GM23248 (cell line): ENCODE data around the gene GPR83. TPM values are rescaled to one million over a fixed set of nuclear protein-coding genes. Genes with fewer than 3 reads are reported as not detected.

Experiments used
- DNase-seq: peaks from one replicate; pipeline ENCODE4 v3.0.0-alpha.2; 2015
- H2AFZ ChIP-seq: fragments of 200-600 bp; sonication (generic); 2 replicates; pipeline ENCODE4 v1.6.1; 2016; ENCODE audit warnings: antibody characterized with exemption
- H3F3A ChIP-seq: fragments of 200-600 bp; sonication (generic); 2 replicates; pipeline ENCODE4 v1.6.1; 2016; ENCODE audit warnings: mild to moderate bottlenecking, antibody characterized with exemption, mixed run types; ENCODE audit not compliant: insufficient read depth
- H3K27ac ChIP-seq: fragments of 200-600 bp; sonication (generic); 2 replicates; pipeline ENCODE4 v1.5.1; 2016; ENCODE audit warnings: mild to moderate bottlenecking
- H3K27me3 ChIP-seq: fragments of 200-600 bp; sonication (generic); replicated peaks from 2 replicates; pipeline ENCODE4 v1.6.1; 2016; ENCODE audit warnings: mild to moderate bottlenecking; ENCODE audit not compliant: insufficient read depth
- H3K36me3 ChIP-seq: fragments of 200-600 bp; sonication (generic); 2 replicates; pipeline ENCODE4 v1.6.1; 2016; ENCODE audit warnings: low read depth, mild to moderate bottlenecking
- H3K4me1 ChIP-seq: fragments of 200-600 bp; sonication (generic); 2 replicates; pipeline ENCODE4 v1.6.1; 2016; ENCODE audit warnings: mild to moderate bottlenecking; ENCODE audit not compliant: insufficient read depth
- H3K4me2 ChIP-seq: fragments of 200-600 bp; sonication (generic); one replicate; pipeline ENCODE4 v1.6.1; 2016; ENCODE audit warnings: mild to moderate bottlenecking; ENCODE audit not compliant: unreplicated experiment
- H3K4me3 ChIP-seq: fragments of 200-600 bp; sonication (generic); 2 replicates; pipeline ENCODE4 v1.5.1; 2016; ENCODE audit warnings: mild to moderate bottlenecking
- H3K79me2 ChIP-seq: fragments of 200-600 bp; sonication (generic); 2 replicates; pipeline ENCODE4 v1.6.1; 2016; ENCODE audit warnings: mild to moderate bottlenecking; ENCODE audit not compliant: insufficient read depth
- H3K9ac ChIP-seq: fragments of 200-600 bp; sonication (generic); 2 replicates; pipeline ENCODE4 v1.6.1; 2016; ENCODE audit warnings: mild to moderate bottlenecking
- H3K9me2 ChIP-seq: fragments of 200-600 bp; sonication (generic); 2 replicates; pipeline ENCODE4 v1.6.1; 2016; ENCODE audit warnings: mixed run types, mild to moderate bottlenecking, moderate library complexity; ENCODE audit not compliant: insufficient read depth
- H3K9me3 ChIP-seq: fragments of 200-600 bp; sonication (generic); one replicate; pipeline ENCODE4 v1.6.1; 2017; ENCODE audit warnings: low read depth
- H4K20me1 ChIP-seq: fragments of 200-600 bp; sonication (generic); 2 replicates; pipeline ENCODE4 v1.6.0; 2016; ENCODE audit not compliant: insufficient read depth
- EZH2 ChIP-seq: fragments of 200-600 bp; sonication (generic); IDR thresholded peaks from 2 replicates; pipeline ENCODE4 v1.6.1; 2018; ENCODE audit warnings: antibody characterized with exemption, mild to moderate bottlenecking; ENCODE audit not compliant: insufficient read depth, poor library complexity, severe bottlenecking
- EZH2phosphoT487 ChIP-seq: fragments of 200-600 bp; sonication (generic); IDR thresholded peaks from 2 replicates; pipeline ENCODE4 v1.6.1; 2018; ENCODE audit warnings: antibody characterized with exemption, moderate library complexity, mild to moderate bottlenecking, low read depth; ENCODE audit not compliant: insufficient read depth
- WGBS, 2 experiments: methylation state at CpG; one replicate each; pipeline ENCODE4 v1.1.6; 2015 to 2017; ENCODE audit warnings: low lambda C conversion rate in 2 of 2, low coverage in 1 of 2; ENCODE audit errors: missing lambda C conversion rate in 2 of 2; 5-methylcytosine and 5-hydroxymethylcytosine counted together
- in situ Hi-C: fragments of 300-500 bp; cut with MboI; formaldehyde crosslinking; loops from 2 replicates; pipeline ENCODE4 v1.15.0; 2020
- polyA plus RNA-seq: library from polyadenylated mRNA; unstranded; fragments of >200 nt; fragmentation: Nextera tagmentation; extraction: Ambion mirVana; gene quantifications from 2 replicates; pipeline ENCODE4 v1.2.1, GENCODE V29; 2016
- total RNA-seq: library from RNA; depleted of rRNA; stranded (reverse); fragments of >200 nt; shearing (Covaris generic); gene quantifications from 2 replicates; pipeline ENCODE4 v1.2.3, GENCODE V29; 2014

The GPR83 gene
- total and polyA plus RNA-seq, 2 experiments from 2014 or later: not detected

DNA sequence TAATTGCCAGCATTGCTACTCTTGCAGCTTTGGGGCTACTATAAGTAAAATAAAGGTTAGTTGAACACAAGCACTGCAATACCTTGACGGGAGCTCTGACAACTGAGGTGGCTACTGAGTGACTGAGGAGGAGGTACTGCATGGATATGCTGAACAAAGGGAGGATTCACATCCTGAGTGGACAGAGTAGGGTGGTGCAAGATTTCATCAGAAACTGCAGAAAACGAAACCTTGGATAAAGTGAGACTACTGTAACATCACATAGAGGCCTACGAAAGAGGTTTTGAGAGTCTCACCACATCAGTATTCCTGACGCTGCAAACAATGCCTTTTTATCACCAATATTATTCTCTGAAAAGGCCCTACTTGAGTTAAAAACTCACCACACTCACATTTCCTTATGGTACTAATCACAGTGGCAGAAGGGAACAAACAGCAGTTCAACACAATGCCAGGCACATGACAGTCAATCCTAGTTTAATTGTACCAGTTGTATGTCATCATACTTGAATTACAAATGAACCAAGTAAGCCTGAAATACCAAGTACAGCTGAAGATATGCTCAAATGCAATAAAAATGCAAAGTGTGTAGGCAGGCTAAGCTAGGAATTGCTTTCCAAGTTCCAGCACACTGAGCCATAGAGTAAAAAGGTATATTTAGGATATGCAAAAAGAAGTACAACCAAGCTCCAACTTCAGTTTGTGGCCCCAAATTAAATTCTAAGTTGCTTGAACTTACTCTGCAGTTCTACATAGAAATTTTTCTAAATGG is 4.0 kb upstream of the GPR83 start:
- Histone ChIP-seq H3K9me3 (no peaks in the 10 kb centered on the region), H3K4me3 (no peak overlapping the region), H4K20me1 (no peaks in the 10 kb centered on the region), H3K4me2 (no peak overlapping the region), H3K9me2 (no peaks in the 10 kb centered on the region), H3K79me2 (no peaks in the 10 kb centered on the region), H3K9ac (no peak overlapping the region), H3F3A (no peaks in the 10 kb centered on the region), H2AFZ (no peak overlapping the region), H3K36me3 (no peaks in the 10 kb centered on the region), H3K27ac (no peak overlapping the region), H3K27me3 (peaks cover 15% of the 10 kb centered on the region), H3K4me1 (no peaks in the 10 kb centered on the region)
- no peak for DNase-seq
- in situ Hi-C loops: no loop called here
- TF ChIP-seq EZH2 (no peak), EZH2phosphoT487 (no peak)
- 93 to 94% methylated on average over 4 of the region's 4 CpGs for WGBS, 2 experiments

- no peaks in the 10 kb centered on the region for H3K9me2 ChIP-seq
- DNase-seq: peak; percentile 5
- no peak overlapping the region for H3K27ac ChIP-seq
- H4K20me1 ChIP-seq: no peaks in the 10 kb centered on the region
- H3K4me3 ChIP-seq: 0 out of 2 replicates have a peak overlapping the region, but pooled peaks have one; percentile 72
- no peak overlapping the region for H3K9ac ChIP-seq
- H3K4me1 ChIP-seq: no peaks in the 10 kb centered on the region
- H3F3A ChIP-seq: no peaks in the 10 kb centered on the region
- peaks cover 36% of the 10 kb centered on the region for H3K27me3 ChIP-seq
- TF ChIP-seq EZH2 (no peak), EZH2phosphoT487 (no peak)
- 0 to 5% methylated on average over 1 of the region's 1 CpG for WGBS, 2 experiments
- H3K4me2 ChIP-seq: peak overlapping the region; percentile 69
- in situ Hi-C loops: no loop called here
- H2AFZ ChIP-seq: no peak overlapping the region
- H3K9me3 ChIP-seq: no peaks in the 10 kb centered on the region
- H3K36me3 ChIP-seq: no peaks in the 10 kb centered on the region
- no peaks in the 10 kb centered on the region for H3K79me2 ChIP-seq
Measured at GRCh38 chr11:94402355-94402754, 1.1 kb upstream of the GPR83 start.

DNA sequence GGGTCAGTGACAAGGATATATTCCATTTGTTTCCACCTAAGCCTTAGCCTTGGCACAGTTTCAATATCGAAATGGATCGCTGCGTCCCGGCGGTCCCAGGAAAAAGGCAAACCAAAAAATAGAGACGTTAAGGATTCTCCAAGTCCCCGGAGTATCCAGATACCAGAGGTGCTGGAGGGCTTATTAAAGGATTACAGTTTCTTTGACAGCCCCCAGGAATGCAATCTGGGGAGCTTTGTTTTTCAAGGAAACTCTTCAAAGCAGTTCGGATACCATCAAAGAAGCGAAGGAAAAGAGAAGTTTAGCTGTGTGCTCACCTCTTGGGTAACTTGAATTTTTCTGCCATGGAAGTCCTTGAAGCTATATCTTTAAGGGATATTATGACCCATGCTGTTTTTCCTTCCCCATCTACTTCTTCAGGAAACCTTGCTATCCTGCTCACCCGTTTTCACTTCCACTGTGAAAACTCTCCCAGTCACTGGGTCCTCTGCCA is 600 bp upstream of the GPR83 start:
- in situ Hi-C loops: no loop called here
- H4K20me1 ChIP-seq: no peaks in the 10 kb centered on the region
- TF ChIP-seq EZH2phosphoT487: no peak
- TF ChIP-seq EZH2: no peak
- no peaks in the 10 kb centered on the region for H3K9me2 ChIP-seq
- no peak overlapping the region for H3K27ac ChIP-seq
- H3K9me3 ChIP-seq: no peaks in the 10 kb centered on the region
- 19 to 27% methylated on average over 10 of the region's 10 CpGs for WGBS, 2 experiments
- no peaks in the 10 kb centered on the region for H3K36me3 ChIP-seq
- H3K4me1 ChIP-seq: no peaks in the 10 kb centered on the region
- H3K4me2 ChIP-seq: peak overlapping the region; percentile 69
- H3K4me3 ChIP-seq: peak overlapping the region; percentile 72
- DNase-seq: no peak
- H3K79me2 ChIP-seq: no peaks in the 10 kb centered on the region
- H3F3A ChIP-seq: no peaks in the 10 kb centered on the region
- peaks cover 36% of the 10 kb centered on the region for H3K27me3 ChIP-seq
- peak overlapping the region; percentile 69; the same call in 1 of the 2 replicates for H2AFZ ChIP-seq
- no peak overlapping the region for H3K9ac ChIP-seq

- no peaks in the 10 kb centered on the region for H3K9me3 ChIP-seq
- WGBS, 2 experiments: 24 to 29% methylated on average over 4 of the region's 4 CpGs
- no peaks in the 10 kb centered on the region for H3K79me2 ChIP-seq
- H3F3A ChIP-seq: no peaks in the 10 kb centered on the region
- H3K36me3 ChIP-seq: no peaks in the 10 kb centered on the region
- H3K9ac ChIP-seq: no peak overlapping the region
- no peak overlapping the region for H2AFZ ChIP-seq
- H3K27me3 ChIP-seq: peaks cover 36% of the 10 kb centered on the region
- H3K4me3 ChIP-seq: peak overlapping the region; percentile 72
- TF ChIP-seq EZH2phosphoT487 (no peak), EZH2 (no peak)
- no peak overlapping the region for H3K27ac ChIP-seq
- peak overlapping the region; percentile 69 for H3K4me2 ChIP-seq
- no peaks in the 10 kb centered on the region for H3K9me2 ChIP-seq
- in situ Hi-C loops: no loop called here
- H4K20me1 ChIP-seq: no peaks in the 10 kb centered on the region
- no peak for DNase-seq
- H3K4me1 ChIP-seq: no peaks in the 10 kb centered on the region
Measured at GRCh38 chr11:94400457-94400838, 771 bp downstream of the GPR83 start.
